GM12865 (cell line): ENCODE results near the gene RMI2.

Experiments used
- DNase-seq: peaks from one replicate; pipeline ENCODE4 v3.0.0; 2010; ENCODE audit warnings: low read depth
- H3K4me3 ChIP-seq: 2 replicates; pipeline ENCODE4 v1.5.1; 2011; ENCODE audit warnings: mild to moderate bottlenecking, low read depth, low read length, control low read depth
- CTCF ChIP-seq: IDR thresholded peaks from 2 replicates; pipeline ENCODE4 v1.5.1; 2011; ENCODE audit warnings: low read length, control low read depth, low read depth, inconsistent platforms; ENCODE audit not compliant: insufficient read depth; ENCODE audit errors: missing control alignments

The RMI2 gene

GRCh38 chr16:11341371-11341770 is 3.9 kb upstream of the RMI2 start:
- no peak for TF ChIP-seq CTCF
- DNase-seq = no peak
- no peak overlapping the region for H3K4me3 ChIP-seq

- no peak for TF ChIP-seq CTCF
- H3K4me3 ChIP-seq = no peak overlapping the region
- no peak for DNase-seq
These were observed 3.0 kb upstream of the RMI2 start for GRCh38 chr16:11342021-11342855.

GRCh38 chr16:11346700-11347319 is 1.6 kb downstream of the RMI2 start:
- no peak for DNase-seq
- no peak for TF ChIP-seq CTCF
- no peak overlapping the region for H3K4me3 ChIP-seq

- TF ChIP-seq CTCF = no peak
- H3K4me3 ChIP-seq = no peak overlapping the region
- DNase-seq = no peak
These were observed 2.6 kb downstream of the RMI2 start for GRCh38 chr16:11347831-11348230.

GRCh38 chr16:11348737-11349598 is 3.7 kb downstream of the RMI2 start:
- DNase-seq = no peak
- H3K4me3 ChIP-seq = no peak overlapping the region
- no peak for TF ChIP-seq CTCF

- DNase-seq = no peak
- H3K4me3 ChIP-seq = no peak overlapping the region
- no peak for TF ChIP-seq CTCF
These were observed 4.5 kb downstream of the RMI2 start for GRCh38 chr16:11349599-11350276.
